ENCODE measurements around the gene DCAF6. TPM values are rescaled to one million over a fixed set of nuclear protein-coding genes. Genes with fewer than 3 reads are reported as not detected.

DCAF6 gene
- total RNA-seq, 2 donors from 2014 or later = 21.4 to 32.3 TPM

DNA sequence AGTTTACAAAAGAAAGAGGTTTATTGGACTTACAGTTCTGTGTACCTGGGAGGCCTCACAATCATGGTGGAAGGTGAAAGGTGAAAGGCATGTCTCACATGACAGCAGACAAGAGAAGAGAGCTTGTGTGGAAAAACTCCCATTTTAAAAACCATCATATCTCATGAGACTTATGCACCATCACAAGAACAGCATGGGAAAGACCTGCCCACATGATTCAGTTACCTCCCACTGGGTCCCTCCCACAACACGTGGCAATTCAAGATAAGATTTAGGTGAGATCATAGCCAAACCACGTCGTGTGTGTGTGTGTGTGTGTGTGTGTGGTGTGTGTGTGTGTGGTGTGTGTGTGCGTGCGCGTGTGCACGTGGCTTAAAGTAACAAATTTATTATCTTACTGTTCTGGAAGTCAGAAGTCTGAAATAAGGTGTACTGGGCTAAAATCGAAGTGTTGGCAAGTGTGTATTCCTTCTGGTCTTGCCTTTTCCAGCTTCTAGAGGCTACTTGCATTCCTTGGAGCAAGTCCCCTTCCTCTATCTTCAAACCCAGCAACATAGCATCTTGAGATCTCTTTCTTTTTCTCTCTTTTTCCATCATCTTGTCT lies 48.5 kb downstream of the DCAF6 start:
- Mint-ChIP-seq H3K9me3 (peaks cover 6% of the 10 kb centered on the region), H3K4me3 (no peak overlapping the region), H3K27me3 (ENCODE audit: insufficient read depth) (no peaks in the 10 kb centered on the region), H3K27ac (no peak overlapping the region), H3K36me3 (ENCODE audit: low read depth) (peaks cover 48% of the 10 kb centered on the region), H3K4me1 (peaks cover 14% of the 10 kb centered on the region)
- DNase-seq = no peak
- Histone ChIP-seq H3K36me3 (ENCODE audit: control insufficient read depth, insufficient read depth, low read length) (peaks cover 70% of the 10 kb centered on the region), H3K27ac (ENCODE audit: low read depth, low read length) (no peak overlapping the region), H3K9me3 (ENCODE audit: control insufficient read depth, low read length) (no peaks in the 10 kb centered on the region), H3K27me3 (ENCODE audit: control insufficient read depth, insufficient read depth, low read length, poor library complexity, severe bottlenecking) (no peaks in the 10 kb centered on the region), H3K9ac (ENCODE audit: extremely low read depth, low read length, poor library complexity, severe bottlenecking) (no peak overlapping the region), H3K4me1 (ENCODE audit: control insufficient read depth, insufficient read depth, low read length) (no peaks in the 10 kb centered on the region), H3K4me3 (ENCODE audit: low read length) (no peak overlapping the region)
- TF ChIP-seq, protein P1, sequence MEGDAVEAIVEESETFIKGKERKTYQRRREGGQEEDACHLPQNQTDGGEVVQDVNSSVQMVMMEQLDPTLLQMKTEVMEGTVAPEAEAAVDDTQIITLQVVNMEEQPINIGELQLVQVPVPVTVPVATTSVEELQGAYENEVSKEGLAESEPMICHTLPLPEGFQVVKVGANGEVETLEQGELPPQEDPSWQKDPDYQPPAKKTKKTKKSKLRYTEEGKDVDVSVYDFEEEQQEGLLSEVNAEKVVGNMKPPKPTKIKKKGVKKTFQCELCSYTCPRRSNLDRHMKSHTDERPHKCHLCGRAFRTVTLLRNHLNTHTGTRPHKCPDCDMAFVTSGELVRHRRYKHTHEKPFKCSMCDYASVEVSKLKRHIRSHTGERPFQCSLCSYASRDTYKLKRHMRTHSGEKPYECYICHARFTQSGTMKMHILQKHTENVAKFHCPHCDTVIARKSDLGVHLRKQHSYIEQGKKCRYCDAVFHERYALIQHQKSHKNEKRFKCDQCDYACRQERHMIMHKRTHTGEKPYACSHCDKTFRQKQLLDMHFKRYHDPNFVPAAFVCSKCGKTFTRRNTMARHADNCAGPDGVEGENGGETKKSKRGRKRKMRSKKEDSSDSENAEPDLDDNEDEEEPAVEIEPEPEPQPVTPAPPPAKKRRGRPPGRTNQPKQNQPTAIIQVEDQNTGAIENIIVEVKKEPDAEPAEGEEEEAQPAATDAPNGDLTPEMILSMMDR (conservative IDR thresholded peaks at IDR 0.05) = no peak
- 93% methylated on average over 7 of the region's 8 CpGs; no CpG with 5 or more reads in 1 of the 2 experiments for WGBS, 2 experiments (ENCODE audit: insufficient coverage in 1 of 2, insufficient read length in 1 of 2)

DNA sequence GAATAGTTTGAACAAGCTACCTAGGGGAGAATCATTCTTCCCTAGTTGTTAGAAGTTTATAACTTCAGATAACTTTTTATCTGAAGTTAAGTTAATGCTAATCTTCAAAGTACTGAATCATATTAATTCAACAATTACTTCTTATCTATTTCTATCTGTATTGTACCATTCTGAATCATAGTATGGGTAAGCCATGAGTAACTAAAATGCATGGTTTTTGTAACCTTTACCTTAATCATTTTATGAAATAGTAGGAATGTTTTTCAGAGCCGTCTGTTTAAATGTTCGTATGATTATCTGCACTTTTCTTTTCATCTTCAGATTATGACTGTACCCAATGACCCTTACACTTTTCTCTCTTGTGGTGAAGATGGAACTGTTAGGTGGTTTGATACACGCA lies 50.7 kb downstream of the DCAF6 start:
- no peak overlapping the region for H3K27ac ChIP-seq (ENCODE audit: low read depth, low read length)
- no peak overlapping the region for H3K9ac ChIP-seq (ENCODE audit: extremely low read depth, low read length, poor library complexity, severe bottlenecking)
- H3K4me1 Mint-ChIP-seq = peaks cover 14% of the 10 kb centered on the region
- H3K9me3 ChIP-seq (ENCODE audit: control insufficient read depth, low read length) = no peaks in the 10 kb centered on the region
- WGBS, 2 experiments (ENCODE audit: insufficient coverage in 1 of 2, insufficient read length in 1 of 2) = 91% methylated on average over 3 of the region's 3 CpGs; no CpG with 5 or more reads in 1 of the 2 experiments
- H3K4me3 ChIP-seq (ENCODE audit: low read length) = no peak overlapping the region
- H3K27me3 Mint-ChIP-seq (ENCODE audit: insufficient read depth) = no peaks in the 10 kb centered on the region
- H3K4me3 Mint-ChIP-seq = no peak overlapping the region
- peaks cover 40% of the 10 kb centered on the region for H3K36me3 Mint-ChIP-seq (ENCODE audit: low read depth)
- no peak overlapping the region for H3K27ac Mint-ChIP-seq
- TF ChIP-seq, protein P1 (conservative IDR thresholded peaks at IDR 0.05) = no peak
- peaks cover 6% of the 10 kb centered on the region for H3K9me3 Mint-ChIP-seq
- peaks cover 70% of the 10 kb centered on the region for H3K36me3 ChIP-seq (ENCODE audit: control insufficient read depth, insufficient read depth, low read length)
- DNase-seq = no peak
- H3K4me1 ChIP-seq (ENCODE audit: control insufficient read depth, insufficient read depth, low read length) = no peaks in the 10 kb centered on the region
- H3K27me3 ChIP-seq (ENCODE audit: control insufficient read depth, insufficient read depth, low read length, poor library complexity, severe bottlenecking) = no peaks in the 10 kb centered on the region

DNA sequence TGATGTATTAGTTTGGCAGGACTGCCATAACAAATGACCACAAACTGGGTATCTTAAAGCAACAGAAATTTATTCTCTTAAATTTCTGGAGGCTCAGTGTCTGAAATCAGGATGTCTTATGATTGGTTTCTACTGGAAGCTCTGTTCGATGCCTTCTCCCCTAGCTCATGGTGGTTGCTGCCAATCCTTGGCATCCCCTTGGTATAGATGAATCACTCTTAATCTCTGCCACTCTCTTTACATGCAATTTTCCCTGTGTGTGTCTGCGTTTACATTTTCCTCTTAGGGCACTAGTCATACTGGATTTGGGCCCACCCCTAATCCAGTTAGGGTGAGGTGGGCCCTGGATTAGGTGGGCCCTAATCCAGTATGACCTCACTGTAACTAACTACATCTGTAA lies 55.1 kb downstream of the DCAF6 start:
- peaks cover 44% of the 10 kb centered on the region for H3K36me3 Mint-ChIP-seq (ENCODE audit: low read depth)
- WGBS, 2 experiments (ENCODE audit: insufficient coverage in 1 of 2, insufficient read length in 1 of 2) = 94 to 100% methylated on average over 1 to 2 of the region's 2 CpGs

More for the DNA sequence above, 55.1 kb downstream of the DCAF6 start:
- TF ChIP-seq, protein P1 (conservative IDR thresholded peaks at IDR 0.05) = no peak
- Mint-ChIP-seq H3K9me3 (no peaks in the 10 kb centered on the region), H3K4me1 (no peaks in the 10 kb centered on the region), H3K4me3 (no peak overlapping the region), H3K27ac (no peak overlapping the region), H3K27me3 (ENCODE audit: insufficient read depth) (no peaks in the 10 kb centered on the region)
- no peak for DNase-seq
- Histone ChIP-seq H3K4me3 (ENCODE audit: low read length) (no peak overlapping the region), H3K27me3 (ENCODE audit: control insufficient read depth, insufficient read depth, low read length, poor library complexity, severe bottlenecking) (no peaks in the 10 kb centered on the region), H3K36me3 (ENCODE audit: control insufficient read depth, insufficient read depth, low read length) (peaks cover 69% of the 10 kb centered on the region), H3K9me3 (ENCODE audit: control insufficient read depth, low read length) (no peaks in the 10 kb centered on the region), H3K9ac (ENCODE audit: extremely low read depth, low read length, poor library complexity, severe bottlenecking) (no peak overlapping the region), H3K4me1 (ENCODE audit: control insufficient read depth, insufficient read depth, low read length) (no peaks in the 10 kb centered on the region), H3K27ac (ENCODE audit: low read depth, low read length) (no peak overlapping the region)

Data from endodermal cell (in vitro differentiated cells).